HG03039 (cell line): ENCODE measurements around the gene FERMT3.

Source experiments
- ATAC-seq: cut with Tn5 transposase; IDR thresholded peaks from one replicate; pipeline ENCODE4 v1.9.1; 2021; ENCODE audit warnings: mild to moderate bottlenecking, moderate library complexity; ENCODE audit not compliant: unreplicated experiment

FERMT3 gene

GRCh38 chr11:64247729-64248531 is 41.4 kb downstream of the FERMT3 start:
- no peak for ATAC-seq

DNA sequence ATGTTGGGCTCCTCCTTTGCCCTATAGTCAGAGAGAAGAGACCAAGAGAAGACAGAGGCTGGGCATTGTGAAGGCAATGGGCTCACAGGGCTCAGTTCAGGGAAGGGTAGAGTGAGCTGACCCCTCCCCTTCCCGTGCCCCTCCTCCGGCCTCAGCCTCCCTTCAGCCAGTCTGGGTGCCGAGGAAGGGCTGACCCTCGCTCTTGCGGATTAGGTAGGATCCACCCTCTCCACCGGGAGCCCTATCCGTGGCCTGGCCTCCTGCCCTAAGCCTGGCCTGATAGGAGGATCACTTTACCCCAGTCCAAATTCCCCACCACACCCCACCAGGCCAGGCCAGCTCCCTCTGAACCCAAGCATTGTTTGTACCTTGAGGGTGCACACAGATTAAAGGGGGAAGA is 42.1 kb downstream of the FERMT3 start:
- no peak for ATAC-seq

DNA sequence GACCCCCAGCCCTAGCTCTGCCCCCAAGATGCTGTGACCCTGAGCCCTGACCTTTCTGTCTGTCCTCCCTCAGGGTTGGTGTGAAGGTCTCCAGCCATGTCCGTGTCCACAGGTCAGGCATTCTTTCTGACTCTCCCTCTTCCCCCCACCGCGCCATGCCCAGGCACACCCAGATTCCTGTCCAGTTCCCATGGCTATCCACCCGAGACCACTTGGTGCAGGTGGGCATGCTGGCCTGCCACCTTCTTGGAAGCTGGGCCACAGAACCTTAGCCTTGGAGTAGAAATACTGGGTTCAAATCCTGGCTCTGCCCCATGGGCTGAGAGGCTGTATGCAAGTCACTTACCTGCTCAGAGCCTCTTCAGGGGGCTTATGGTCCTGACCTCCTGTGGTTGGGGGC is 42.5 kb downstream of the FERMT3 start:
- no peak for ATAC-seq

DNA sequence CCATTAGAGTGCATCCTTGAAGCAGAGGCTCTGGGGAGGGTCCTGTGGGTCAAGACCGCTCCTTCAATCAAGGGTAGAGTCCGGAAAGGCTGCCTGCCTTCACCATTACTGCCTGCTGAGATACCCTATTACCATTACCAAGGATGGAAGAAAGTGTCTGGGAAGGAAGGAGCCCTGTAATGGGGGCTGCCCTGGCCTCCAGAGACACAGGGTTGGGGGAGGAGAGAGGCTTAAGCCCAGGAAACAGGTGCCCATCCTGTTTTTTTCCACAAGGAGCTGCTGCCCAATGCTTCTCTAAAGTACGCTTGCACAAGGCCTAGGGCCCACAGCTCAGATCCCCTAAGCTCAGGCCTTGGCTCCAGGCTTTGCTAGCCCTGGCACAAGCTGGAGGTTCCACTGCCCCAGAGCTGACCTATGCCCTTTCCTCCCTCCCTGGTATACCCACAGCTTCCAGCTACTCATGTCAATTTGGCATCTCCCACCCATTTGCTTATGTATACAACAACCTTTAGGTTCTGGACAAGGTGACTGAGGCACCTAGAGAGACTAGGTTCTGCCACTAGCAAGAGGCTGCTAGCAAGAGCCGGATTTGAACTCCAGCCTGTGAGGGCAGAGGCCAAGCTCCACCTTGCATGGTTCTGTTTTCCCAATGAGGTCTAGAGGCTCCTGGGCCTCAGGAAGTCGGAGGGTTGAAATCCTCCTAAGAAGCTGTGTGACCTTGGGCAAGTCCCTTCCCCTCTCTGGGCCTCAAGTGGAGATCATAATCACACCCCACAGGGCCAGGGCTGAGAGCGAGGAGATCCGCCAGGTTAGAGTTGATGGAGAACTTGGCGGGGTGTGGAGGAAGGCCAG is 43.3 kb downstream of the FERMT3 start:
- ATAC-seq = no peak

DNA sequence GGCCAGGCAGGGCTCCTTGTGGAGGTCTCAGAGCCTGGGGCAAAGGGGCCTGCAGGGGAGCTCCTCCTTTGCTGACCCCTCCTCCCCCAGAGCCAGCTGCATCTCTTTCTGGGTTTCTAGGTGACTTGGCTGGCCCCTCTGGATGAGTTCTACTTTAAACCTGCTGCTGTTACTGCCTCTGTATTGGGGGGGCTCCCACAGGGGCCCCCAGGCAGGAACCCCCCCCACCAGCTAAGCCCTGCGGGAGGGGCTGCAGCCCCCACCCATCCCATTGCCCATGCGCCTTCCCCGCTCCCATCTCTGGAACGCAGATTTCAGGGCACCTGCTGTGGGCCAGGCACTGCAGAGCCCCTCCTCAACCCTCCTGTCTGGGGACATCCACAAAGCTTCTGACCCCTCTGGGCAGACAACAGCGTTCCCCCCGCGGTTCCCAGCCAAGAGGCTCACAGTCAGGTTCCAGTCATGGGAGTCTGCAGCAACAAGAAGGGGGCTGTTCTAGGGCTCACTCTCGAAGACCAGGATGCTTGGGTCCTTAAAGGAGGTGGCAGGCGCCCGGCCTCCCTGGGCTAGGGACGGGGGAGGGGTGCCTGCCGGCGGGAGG is 44.0 kb downstream of the FERMT3 start:
- no peak for ATAC-seq

DNA sequence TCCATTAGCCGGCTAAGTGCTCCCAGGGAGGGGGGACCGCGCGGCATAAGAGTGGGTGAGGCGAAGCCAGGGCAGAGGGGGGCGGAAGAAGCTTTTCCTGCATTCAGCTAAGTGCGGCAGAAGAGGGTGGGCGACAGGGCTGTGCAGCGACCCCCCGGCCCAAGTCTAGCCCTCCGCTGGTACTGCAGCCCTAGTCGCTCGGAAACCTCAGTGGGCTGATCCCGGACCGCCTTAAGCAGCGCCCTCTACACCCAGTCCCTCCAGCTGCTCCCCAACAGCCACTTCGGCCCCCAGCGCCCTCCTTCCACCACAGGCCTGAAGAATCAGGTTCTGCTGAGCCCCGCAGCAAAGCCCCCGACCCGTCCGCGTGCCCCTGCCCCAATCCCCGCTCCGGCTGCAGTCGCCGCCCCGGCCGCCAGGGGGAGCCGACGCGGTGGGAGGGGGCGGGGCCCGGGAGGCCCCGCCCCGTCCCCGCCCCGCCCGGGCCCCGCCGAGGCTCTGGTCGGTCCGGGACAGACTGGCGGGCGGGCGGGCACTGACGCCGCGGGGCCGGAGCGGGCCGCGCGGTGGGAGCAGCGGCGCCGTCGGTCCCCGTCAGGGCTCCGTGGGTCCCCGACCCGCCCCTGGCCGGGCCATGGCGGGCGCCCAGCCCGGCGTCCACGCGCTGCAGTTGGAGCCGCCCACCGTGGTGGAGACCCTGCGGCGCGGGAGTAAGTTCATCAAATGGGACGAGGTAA is 44.7 kb downstream of the FERMT3 start, which contains the start of gene PLCB3:
Gene PLCB3, plus strand, starts transcription at position 515 of the 737 bp plus-strand sequence. Its CDS starts 120 bp downstream, at position 635.
- ATAC-seq = peak; percentile 40

DNA sequence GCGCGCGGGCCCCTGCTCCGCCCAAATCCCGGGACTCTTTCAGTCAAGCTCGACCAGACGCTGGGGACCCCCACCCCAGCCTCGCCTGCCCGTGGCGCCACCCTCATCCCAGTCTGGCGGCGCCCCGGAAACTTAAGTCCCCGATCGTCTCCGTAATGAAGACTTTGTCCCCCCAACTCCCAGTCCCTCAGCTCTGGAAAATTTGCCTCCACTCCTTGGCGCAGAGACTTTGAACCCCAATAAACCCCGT is 45.2 kb downstream of the FERMT3 start:
- ATAC-seq = no peak

DNA sequence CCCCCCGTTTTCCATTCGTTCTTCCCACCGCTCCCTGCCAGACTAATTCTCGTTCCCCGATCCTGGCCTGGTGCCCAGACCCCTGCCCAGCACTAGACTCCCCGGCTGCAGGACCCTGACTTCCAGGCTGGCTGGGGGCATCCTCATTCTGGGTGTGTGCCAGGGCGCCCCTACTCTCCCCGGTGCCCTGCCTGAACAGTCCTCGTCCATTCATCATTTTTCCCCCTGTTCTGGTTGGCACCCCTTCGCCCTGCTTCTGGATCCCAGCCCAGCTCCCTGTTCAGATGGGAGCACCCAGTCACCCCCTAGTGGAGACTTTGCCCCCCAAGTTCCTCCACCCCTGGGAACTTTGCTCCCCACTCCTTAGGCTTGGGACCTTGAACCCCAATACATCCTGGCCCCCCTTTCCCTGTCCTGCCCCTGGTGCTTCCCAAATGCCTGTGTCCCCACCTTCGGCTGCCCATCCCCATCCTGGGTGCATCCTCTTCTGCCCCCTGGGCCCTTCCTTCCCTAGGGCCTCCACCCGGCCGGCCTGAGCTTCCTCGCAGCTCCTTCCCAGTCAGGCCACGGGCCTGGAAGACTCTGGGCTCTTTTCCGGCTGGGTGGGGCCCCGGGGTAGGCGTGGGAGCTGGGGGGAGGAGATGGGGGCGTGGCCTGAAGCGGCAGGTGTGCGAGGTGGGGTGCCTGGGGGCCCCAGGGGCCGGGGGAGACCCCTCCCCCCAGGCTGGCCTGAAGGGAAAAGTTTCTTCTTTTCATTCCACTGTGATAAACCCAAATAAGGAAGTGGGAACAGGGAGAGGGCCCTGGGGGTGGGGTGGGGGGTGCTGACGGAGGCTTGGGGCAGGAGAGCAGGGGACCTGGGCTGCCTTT is 45.7 kb downstream of the FERMT3 start:
- ATAC-seq = no peak

- ATAC-seq = no peak
These were observed 46.5 kb downstream of the FERMT3 start for GRCh38 chr11:64253043-64253442.

DNA sequence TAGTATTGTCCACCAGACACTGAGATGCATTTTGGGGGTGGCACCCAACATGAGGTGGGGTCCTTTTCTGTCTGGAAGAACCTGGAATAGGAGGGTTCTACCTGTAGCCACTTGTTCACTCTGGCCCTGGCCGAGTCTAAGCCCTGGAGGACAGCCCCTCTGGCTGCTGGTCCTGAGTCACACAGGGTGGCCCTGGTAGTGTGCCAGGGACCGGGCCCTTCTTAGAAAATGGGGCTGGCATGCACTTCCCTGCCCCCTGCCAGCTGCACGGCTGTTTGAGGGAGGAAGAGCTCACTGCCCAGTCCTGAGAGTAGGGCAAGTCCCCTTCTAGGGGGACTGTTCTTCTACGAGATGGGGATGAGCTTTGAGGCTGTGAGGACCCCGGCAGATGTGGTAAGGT is 47.0 kb downstream of the FERMT3 start:
- ATAC-seq = no peak

DNA sequence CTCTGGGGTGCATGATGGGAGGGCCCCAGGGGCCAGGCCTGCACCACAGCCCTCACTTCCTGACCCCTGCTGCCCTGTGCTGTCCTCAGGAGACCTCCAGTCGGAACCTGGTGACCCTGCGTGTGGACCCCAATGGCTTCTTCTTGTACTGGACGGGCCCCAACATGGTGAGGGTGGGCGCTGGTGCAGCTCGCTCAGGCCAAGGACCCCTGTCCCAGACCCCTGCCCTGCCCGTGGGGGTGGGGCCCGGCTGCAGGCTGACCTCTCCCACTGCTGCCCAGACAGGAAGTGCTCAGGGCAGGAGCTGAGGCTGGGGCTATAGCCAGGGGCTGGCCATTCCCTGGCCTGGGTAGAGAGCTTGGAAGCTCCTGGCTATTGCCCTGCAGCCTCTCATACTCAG is 47.8 kb downstream of the FERMT3 start:
- no peak for ATAC-seq

DNA sequence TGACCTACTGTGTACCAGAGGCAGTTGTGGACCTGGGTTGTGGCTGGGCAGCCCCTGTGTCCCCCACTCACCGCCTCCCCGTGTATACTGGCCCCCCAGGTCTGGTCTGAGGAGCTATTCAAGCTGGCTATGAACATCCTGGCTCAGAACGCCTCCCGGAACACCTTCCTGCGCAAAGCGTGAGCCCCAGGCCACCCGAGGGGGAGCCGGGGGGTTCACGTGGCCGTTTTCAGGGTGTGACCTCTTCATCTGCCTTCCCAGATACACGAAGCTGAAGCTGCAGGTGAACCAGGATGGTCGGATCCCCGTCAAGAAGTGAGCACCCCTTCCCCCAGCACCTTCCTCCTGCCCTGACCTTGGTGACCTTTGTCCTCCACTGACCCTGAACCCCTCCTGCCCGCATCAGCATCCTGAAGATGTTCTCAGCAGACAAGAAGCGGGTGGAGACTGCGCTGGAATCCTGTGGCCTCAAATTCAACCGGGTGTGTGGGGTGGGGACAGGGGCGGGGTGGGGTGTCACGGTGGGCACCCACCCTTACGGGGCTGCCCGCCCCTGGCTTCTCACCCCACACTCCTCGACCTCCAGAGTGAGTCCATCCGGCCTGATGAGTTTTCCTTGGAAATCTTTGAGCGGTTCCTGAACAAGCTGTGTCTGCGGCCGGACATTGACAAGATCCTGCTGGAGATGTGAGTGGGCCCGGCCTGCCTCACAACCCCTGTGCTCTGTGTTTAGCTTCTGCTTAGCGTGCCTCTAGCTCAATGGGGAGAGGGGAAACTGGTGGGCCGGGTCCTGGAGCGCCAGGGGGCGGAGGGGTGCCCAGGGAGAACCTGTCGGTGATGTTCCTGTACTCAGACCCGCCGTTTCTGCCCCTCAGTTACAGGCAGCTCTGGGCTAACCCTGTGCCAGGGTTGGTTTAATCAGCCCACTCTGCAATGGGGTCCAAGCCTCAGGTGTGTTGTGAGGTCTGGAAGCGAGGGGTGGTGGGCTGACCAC is 48.9 kb downstream of the FERMT3 start:
- ATAC-seq = no peak

DNA sequence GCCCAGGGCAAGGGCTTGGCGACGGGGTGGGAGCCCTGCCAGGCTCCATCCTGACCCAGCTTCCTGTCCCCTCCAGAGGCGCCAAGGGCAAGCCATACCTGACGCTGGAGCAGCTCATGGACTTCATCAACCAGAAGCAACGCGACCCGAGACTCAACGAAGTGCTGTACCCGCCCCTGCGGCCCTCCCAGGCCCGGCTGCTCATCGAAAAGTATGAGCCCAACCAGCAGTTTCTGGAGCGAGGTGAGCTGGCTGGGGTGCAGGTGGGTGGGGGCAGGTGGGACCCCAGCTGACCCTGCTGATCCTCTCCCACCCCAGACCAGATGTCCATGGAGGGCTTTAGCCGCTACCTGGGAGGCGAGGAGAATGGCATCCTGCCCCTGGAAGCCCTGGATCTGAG is 49.8 kb downstream of the FERMT3 start:
- ATAC-seq = no peak

DNA sequence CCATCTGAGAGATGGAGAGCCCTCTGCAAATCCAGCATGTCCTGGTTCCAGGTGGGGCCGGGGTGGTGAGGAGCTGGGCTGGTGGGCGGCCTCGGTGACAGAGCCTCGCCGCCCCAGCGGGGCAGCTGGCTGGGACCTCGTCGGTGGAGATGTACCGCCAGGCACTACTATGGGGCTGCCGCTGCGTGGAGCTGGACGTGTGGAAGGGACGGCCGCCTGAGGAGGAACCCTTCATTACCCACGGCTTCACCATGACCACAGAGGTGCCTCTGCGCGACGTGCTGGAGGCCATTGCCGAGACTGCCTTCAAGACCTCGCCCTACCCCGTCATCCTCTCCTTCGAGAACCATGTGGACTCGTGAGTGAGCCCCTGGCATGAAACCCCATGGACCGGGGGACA is 51.8 kb downstream of the FERMT3 start:
- no peak for ATAC-seq

- no peak for ATAC-seq
These were observed 52.5 kb downstream of the FERMT3 start for GRCh38 chr11:64258946-64259532.

- no peak for ATAC-seq
These were observed 53.1 kb downstream of the FERMT3 start for GRCh38 chr11:64259533-64260067.

DNA sequence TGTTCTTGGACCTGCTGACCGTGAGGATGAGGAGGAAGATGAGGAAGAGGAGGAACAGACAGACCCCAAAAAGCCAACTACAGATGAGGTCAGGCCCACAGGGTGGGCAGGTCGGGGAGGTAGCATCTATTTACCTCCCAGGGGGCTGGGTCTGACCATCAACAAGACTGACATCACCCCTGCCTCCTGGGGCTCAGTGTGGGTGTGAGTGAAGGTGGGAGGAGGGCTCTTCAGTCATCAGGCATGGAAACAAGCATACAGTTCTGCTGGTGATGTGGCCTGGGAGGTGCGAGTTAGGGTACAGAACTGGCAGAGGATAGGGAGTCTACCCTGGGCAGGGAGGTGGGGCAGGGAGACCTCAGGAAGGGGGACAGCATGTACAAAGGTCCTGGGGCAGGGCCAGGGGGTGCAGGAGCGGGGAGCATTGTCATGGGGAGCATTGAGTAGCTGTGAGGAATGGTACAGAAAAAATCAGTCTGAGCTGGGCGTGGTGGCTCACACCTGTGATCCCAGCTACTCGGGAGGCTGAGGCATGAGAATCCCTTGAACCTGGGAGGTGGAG is 53.7 kb downstream of the FERMT3 start:
- ATAC-seq = no peak

DNA sequence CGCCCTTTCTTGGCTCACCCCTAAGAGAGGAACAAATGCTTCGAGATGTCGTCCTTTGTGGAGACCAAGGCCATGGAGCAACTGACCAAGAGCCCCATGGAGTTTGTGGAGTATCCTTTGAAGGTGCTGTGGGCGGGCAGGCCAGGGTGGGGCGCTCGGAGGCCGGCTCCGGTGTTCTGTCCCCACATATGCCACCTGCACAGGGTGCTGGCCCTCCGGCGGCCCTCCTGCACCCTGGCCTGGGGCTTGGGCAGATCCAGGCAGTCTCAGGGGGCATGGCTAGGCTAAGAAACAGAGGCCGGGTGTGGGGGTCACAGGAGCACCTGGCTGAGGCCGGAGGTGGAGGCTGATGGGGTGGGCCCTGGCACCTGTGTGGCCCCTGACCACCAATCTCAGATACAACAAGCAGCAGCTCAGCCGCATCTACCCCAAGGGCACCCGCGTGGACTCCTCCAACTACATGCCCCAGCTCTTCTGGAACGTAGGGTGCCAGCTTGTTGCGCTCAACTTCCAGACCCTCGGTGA is 55.1 kb downstream of the FERMT3 start:
- ATAC-seq = no peak
